Breast epithelium (tissue), 4 donors: ENCODE results near the gene ALPK1. TPM values are rescaled to one million over a fixed set of nuclear protein-coding genes. Genes with fewer than 3 reads are reported as not detected.

Experiments
- DNase-seq, 2 donors: peaks; one replicate each; pipeline ENCODE4 v3.0.0-alpha.2; 2019; ENCODE audit warnings: low spot score in 2 of 2
- H3K27ac ChIP-seq, 2 donors: fragments of 200-600 bp; sonication (generic) in 1 of 2; one replicate each; pipeline ENCODE4 v1.5.1; 2016 to 2019; ENCODE audit warnings: mild to moderate bottlenecking in 1 of 2
- H3K27me3 ChIP-seq, 2 donors: fragments of 200-600 bp; sonication (generic) in 1 of 2; one replicate each; pipeline versions ENCODE4 v1.5.1 to v1.6.0; 2017 to 2019; ENCODE audit warnings: control low read depth in 1 of 2, mild to moderate bottlenecking in 1 of 2
- H3K36me3 ChIP-seq: fragments of 200-600 bp; one replicate; pipeline ENCODE4 v1.5.1; 2019
- H3K4me1 ChIP-seq, 2 donors: fragments of 200-600 bp; sonication (generic); one replicate each; pipeline ENCODE4 v1.5.1; 2016 to 2019; ENCODE audit warnings: control low read depth in 1 of 2
- H3K4me3 ChIP-seq, 3 donors: fragments of 200-600 bp; sonication (generic); 1 replicate in 2 of 3; 2 replicates in 1 of 3; pipeline ENCODE4 v1.5.1; 2016 to 2019; ENCODE audit warnings: mild to moderate bottlenecking in 3 of 3, moderate library complexity in 2 of 3
- H3K9me3 ChIP-seq, 2 donors: fragments of 200-600 bp; sonication (generic) in 1 of 2; one replicate each; pipeline ENCODE4 v1.5.1; 2016 to 2019; ENCODE audit warnings: control low read depth in 1 of 2
- POLR2A ChIP-seq: fragments of 450-650 bp; IDR thresholded peaks from one replicate; pipeline ENCODE4 v1.6.1; 2016; ENCODE audit warnings: antibody characterized with exemption, mild to moderate bottlenecking, moderate library complexity
- POLR2AphosphoS5 ChIP-seq, 3 donors: sonication (generic); formaldehyde crosslinking; IDR thresholded peaks; one replicate each; pipeline ENCODE4 v1.6.1; 2017; ENCODE audit warnings: antibody characterized with exemption in 3 of 3
- intact Hi-C: fragments of 100-400 bp; cut with DNase I; formaldehyde crosslinking; loops from one replicate; pipeline ENCODE4 v1.15.1; 2023; ENCODE audit warnings: low total_unique reads
- total RNA-seq, 3 donors: library from RNA; depleted of rRNA; stranded (reverse); fragments of >200 nt; gene quantifications; one replicate each; pipeline ENCODE4 v1.1.0, GENCODE V29; 2016
- TF ChIP-seq, protein P1 (sequence below), 3 donors: fragments of 450-650 bp; IDR thresholded peaks; one replicate each; pipeline ENCODE4 v1.5.1; 2016 to 2017; ENCODE audit warnings: antibody characterized with exemption in 3 of 3, mild to moderate bottlenecking in 3 of 3, moderate library complexity in 3 of 3

ALPK1 gene
- total RNA-seq, 3 donors from 2014 or later: 20.5 to 59.3 (median 53.3) TPM

DNA sequence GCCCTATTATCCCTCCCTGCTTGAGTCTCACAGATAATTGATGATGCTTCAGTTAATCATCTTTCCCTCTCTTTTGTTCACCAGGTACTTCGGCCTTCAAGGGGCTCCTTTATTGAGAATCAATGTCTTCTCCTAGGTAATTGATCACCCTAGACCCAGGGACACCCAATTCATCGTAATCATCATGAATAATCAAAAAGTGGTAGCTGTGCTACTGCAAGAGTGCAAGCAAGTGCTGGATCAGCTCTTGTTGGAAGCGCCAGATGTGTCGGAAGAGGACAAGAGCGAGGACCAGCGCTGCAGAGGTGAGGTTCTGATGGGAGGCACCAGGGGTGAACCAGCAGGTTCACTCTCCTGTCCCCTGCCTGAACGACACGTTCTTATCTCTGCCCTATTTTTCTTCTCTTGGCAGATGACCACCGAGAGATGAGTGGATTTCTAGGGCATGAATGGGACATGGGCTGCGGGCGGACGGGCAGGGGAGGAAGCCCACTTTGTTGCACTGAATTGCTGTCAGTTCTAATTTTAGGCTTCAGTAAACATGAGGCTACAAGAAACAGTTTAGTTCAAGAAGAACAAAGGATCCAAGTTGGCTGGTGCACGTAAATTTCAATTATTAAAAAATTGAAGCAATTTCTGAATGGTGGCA lies 80.5 kb downstream of the ALPK1 start:
- Histone ChIP-seq H3K27ac (no peak overlapping the region), H3K27me3 (no peaks in the 10 kb centered on the region), H3K4me3 (no peak overlapping the region), H3K36me3 (no peaks in the 10 kb centered on the region), H3K9me3 (no peaks in the 10 kb centered on the region), H3K4me1 (no peaks in the 10 kb centered on the region)
- intact Hi-C loops: no loop called here
- DNase-seq: no peak
- TF ChIP-seq POLR2A (no peak), POLR2AphosphoS5 (IDR thresholded peaks at IDR 0.05) (no peak)
- TF ChIP-seq, protein P1, sequence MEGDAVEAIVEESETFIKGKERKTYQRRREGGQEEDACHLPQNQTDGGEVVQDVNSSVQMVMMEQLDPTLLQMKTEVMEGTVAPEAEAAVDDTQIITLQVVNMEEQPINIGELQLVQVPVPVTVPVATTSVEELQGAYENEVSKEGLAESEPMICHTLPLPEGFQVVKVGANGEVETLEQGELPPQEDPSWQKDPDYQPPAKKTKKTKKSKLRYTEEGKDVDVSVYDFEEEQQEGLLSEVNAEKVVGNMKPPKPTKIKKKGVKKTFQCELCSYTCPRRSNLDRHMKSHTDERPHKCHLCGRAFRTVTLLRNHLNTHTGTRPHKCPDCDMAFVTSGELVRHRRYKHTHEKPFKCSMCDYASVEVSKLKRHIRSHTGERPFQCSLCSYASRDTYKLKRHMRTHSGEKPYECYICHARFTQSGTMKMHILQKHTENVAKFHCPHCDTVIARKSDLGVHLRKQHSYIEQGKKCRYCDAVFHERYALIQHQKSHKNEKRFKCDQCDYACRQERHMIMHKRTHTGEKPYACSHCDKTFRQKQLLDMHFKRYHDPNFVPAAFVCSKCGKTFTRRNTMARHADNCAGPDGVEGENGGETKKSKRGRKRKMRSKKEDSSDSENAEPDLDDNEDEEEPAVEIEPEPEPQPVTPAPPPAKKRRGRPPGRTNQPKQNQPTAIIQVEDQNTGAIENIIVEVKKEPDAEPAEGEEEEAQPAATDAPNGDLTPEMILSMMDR (IDR thresholded peaks at IDR 0.05): no peak

DNA sequence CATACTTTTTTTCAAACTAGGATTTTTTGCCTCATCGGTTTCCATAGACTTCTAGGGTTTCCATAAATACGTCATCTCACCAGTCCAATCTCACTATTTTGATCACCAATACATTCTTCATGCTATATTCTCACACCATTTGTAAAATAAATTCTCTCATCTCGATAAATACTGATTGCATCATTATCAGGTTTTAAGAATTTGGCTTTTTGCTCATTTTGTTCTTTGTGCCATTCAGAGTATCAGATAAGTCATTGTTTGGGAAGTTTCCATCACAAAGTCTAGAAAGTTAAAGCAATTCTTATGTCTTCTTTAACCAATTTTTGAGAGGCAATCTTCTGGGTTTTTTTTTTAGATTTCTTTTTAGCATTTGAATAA lies 81.1 kb downstream of the ALPK1 start:
- intact Hi-C loops: no loop called here
- Histone ChIP-seq H3K36me3 (no peaks in the 10 kb centered on the region), H3K4me3 (no peak overlapping the region), H3K9me3 (no peaks in the 10 kb centered on the region), H3K27ac (no peak overlapping the region), H3K27me3 (no peaks in the 10 kb centered on the region), H3K4me1 (no peaks in the 10 kb centered on the region)
- TF ChIP-seq, protein P1 (IDR thresholded peaks at IDR 0.05): no peak
- TF ChIP-seq POLR2AphosphoS5 (IDR thresholded peaks at IDR 0.05) (no peak), POLR2A (no peak)
- no peak for DNase-seq

DNA sequence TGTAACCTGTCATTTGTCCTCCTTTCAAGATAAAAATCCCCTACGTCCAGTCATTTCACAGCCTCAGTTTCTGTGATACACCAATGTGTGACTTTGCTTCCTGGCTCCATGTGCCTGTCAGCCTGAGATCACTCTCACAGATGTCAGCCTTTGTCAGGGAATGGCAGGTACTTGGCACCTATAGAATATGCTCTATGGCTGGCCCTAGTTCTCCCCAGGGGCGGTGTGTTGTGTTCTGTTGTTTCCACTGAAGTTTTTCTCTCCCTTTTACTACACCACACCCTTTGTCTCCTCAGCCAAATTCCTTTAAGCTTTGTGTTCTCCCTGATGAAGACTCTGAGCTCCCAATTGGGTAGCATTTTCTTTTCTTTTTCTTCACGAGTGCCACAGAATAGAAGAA lies 81.7 kb downstream of the ALPK1 start:
- intact Hi-C loops: no loop called here
- TF ChIP-seq POLR2A (no peak), POLR2AphosphoS5 (IDR thresholded peaks at IDR 0.05) (no peak)
- TF ChIP-seq, protein P1 (IDR thresholded peaks at IDR 0.05): no peak
- Histone ChIP-seq H3K9me3 (no peaks in the 10 kb centered on the region), H3K4me1 (no peaks in the 10 kb centered on the region), H3K27me3 (no peaks in the 10 kb centered on the region), H3K4me3 (no peak overlapping the region), H3K27ac (no peak overlapping the region), H3K36me3 (no peaks in the 10 kb centered on the region)
- no peak for DNase-seq

DNA sequence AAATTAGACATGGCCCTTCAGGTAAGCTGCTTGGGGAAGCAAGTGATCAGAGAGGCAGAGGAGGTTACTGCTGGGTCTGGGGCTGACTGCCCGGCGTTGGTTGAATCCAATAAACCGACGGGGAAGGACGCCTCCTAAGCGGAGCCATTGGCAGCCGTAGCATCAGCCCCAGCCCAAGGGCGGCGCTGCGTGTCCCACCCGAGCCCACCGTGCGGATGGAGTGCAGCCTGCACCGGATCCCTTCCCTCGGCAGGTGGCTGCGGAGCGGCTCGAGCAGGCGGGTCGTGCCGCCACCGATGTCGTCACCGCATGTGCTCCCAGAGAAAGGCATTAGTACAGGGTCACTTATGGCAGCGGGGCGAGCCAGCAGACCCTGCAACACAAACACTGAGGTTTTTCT lies 82.1 kb downstream of the ALPK1 start:
- no peak overlapping the region for H3K4me3 ChIP-seq
- TF ChIP-seq POLR2AphosphoS5 (IDR thresholded peaks at IDR 0.05): no peak
- TF ChIP-seq, protein P1 (IDR thresholded peaks at IDR 0.05): no peak
- no peak for TF ChIP-seq POLR2A

DNA sequence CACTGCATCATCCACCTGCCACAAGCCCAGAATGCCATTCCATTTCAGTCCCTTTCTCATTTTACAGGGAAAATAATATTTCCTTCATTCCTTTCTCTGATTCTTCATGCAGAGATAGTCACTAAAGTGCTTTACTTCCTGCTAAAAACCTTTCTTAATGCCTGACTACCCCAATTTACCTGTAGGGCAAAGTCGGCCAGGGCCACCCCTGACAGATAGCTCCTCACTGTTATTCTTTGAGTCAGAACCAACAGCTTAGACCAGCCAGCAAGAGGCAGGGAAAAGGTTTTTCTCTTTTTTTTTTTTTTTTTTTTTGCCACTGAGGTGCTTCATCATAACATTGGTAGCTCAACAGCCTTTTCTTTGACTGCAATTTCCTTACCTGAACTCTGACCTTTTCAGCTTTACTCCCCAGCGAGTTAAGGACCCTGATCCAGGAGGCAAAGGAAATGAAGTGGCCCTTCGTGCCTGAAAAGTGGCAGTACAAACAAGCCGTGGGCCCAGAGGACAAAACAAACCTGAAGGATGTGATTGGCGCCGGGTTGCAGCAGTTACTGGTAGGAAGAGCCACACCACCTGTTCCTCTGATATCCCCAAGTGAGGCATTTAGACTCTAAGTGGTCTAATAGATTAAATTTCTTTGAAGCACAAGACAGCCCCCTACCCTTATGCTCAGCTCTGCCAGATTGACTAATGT lies 85.0 kb downstream of the ALPK1 start:
- no peak overlapping the region for H3K4me3 ChIP-seq
- no peaks in the 10 kb centered on the region for H3K4me1 ChIP-seq
- TF ChIP-seq POLR2AphosphoS5 (IDR thresholded peaks at IDR 0.05) (no peak), POLR2A (no peak)
- TF ChIP-seq, protein P1 (IDR thresholded peaks at IDR 0.05): no peak
- no peak for DNase-seq
- no peaks in the 10 kb centered on the region for H3K36me3 ChIP-seq
- no peak overlapping the region for H3K27ac ChIP-seq
- no peaks in the 10 kb centered on the region for H3K9me3 ChIP-seq
- intact Hi-C loops: no loop called here
- H3K27me3 ChIP-seq: no peaks in the 10 kb centered on the region

More for the DNA sequence above, 82.1 kb downstream of the ALPK1 start:
- intact Hi-C loops: no loop called here
- DNase-seq: no peak
- no peaks in the 10 kb centered on the region for H3K9me3 ChIP-seq
- H3K4me1 ChIP-seq: no peaks in the 10 kb centered on the region
- no peak overlapping the region for H3K27ac ChIP-seq
- no peaks in the 10 kb centered on the region for H3K36me3 ChIP-seq
- H3K27me3 ChIP-seq: no peaks in the 10 kb centered on the region
